MM.1S (cell line): ENCODE data around the gene CLOCK.

ENCODE experiments used
- DNase-seq: peaks from one replicate; pipeline ENCODE4 v3.0.0-alpha.2; 2015
- H2AFZ ChIP-seq: fragments of 300-600 bp; sonication (generic); 2 replicates; pipeline ENCODE4 v1.6.0; 2016; ENCODE audit warnings: antibody characterized with exemption, low read length
- H3F3A ChIP-seq: fragments of 300-600 bp; sonication (generic); 2 replicates; pipeline ENCODE4 v1.6.1; 2016; ENCODE audit warnings: mild to moderate bottlenecking, antibody characterized with exemption, low read length, moderate library complexity, mixed read lengths; ENCODE audit not compliant: insufficient read depth
- H3K27ac ChIP-seq: fragments of 300-600 bp; sonication (generic); 2 replicates; pipeline ENCODE4 v1.5.1; 2016; ENCODE audit warnings: mild to moderate bottlenecking, low read length
- H3K27me3 ChIP-seq: fragments of 300-600 bp; sonication (generic); replicated peaks from 2 replicates; pipeline ENCODE4 v1.6.0; 2016; ENCODE audit warnings: low read length; ENCODE audit not compliant: insufficient read depth
- H3K36me3 ChIP-seq: fragments of 300-600 bp; sonication (generic); replicated peaks from 2 replicates; pipeline ENCODE4 v1.6.1; 2016; ENCODE audit warnings: mild to moderate bottlenecking, low read length, mixed read lengths; ENCODE audit not compliant: insufficient read depth
- H3K4me1 ChIP-seq: fragments of 300-600 bp; sonication (generic); 2 replicates; pipeline ENCODE4 v1.6.1; 2016; ENCODE audit warnings: low read length, mixed read lengths
- H3K4me2 ChIP-seq: fragments of 300-600 bp; sonication (generic); 2 replicates; pipeline ENCODE4 v1.6.0; 2016; ENCODE audit warnings: low read depth, low read length
- H3K4me3 ChIP-seq: fragments of 300-600 bp; sonication (generic); 2 replicates; pipeline ENCODE4 v1.5.1; 2016; ENCODE audit warnings: low read length, mixed read lengths
- H3K79me2 ChIP-seq: fragments of 300-600 bp; sonication (generic); 2 replicates; pipeline ENCODE4 v1.6.1; 2016; ENCODE audit warnings: mixed run types, low read length, mixed read lengths
- H3K9ac ChIP-seq: fragments of 300-600 bp; sonication (generic); 2 replicates; pipeline ENCODE4 v1.6.1; 2016; ENCODE audit warnings: low read length, mixed read lengths
- H3K9me2 ChIP-seq: fragments of 300-600 bp; sonication (generic); replicated peaks from 2 replicates; pipeline ENCODE4 v1.6.1; 2016; ENCODE audit warnings: mild to moderate bottlenecking, low read length, mixed read lengths; ENCODE audit not compliant: insufficient read depth
- H3K9me3 ChIP-seq: fragments of 300-600 bp; sonication (generic); replicated peaks from 2 replicates; pipeline ENCODE4 v1.6.1; 2016; ENCODE audit warnings: mild to moderate bottlenecking, low read length, mixed read lengths; ENCODE audit not compliant: insufficient read depth
- H4K20me1 ChIP-seq: fragments of 300-600 bp; sonication (generic); 2 replicates; pipeline ENCODE4 v1.6.1; 2016; ENCODE audit warnings: mild to moderate bottlenecking, low read length, moderate library complexity, mixed read lengths; ENCODE audit not compliant: insufficient read depth
- CTCF ChIP-seq: fragments of 300-600 bp; sonication (generic); IDR thresholded peaks from 2 replicates; pipeline ENCODE4 v1.5.1; 2016; ENCODE audit warnings: antibody characterized with exemption, low read length, mixed read lengths
- EZH2 ChIP-seq: fragments of 300-600 bp; sonication (generic); optimal IDR thresholded peaks from 2 replicates; pipeline ENCODE3; 2017; ENCODE audit warnings: low read depth, mild to moderate bottlenecking, antibody characterized with exemption, low read length, mixed read lengths
- EZH2phosphoT487 ChIP-seq: fragments of 300-600 bp; sonication (generic); IDR thresholded peaks from 2 replicates; pipeline ENCODE4 v1.6.1; 2018; ENCODE audit warnings: antibody characterized with exemption, low read length

The CLOCK gene

DNA sequence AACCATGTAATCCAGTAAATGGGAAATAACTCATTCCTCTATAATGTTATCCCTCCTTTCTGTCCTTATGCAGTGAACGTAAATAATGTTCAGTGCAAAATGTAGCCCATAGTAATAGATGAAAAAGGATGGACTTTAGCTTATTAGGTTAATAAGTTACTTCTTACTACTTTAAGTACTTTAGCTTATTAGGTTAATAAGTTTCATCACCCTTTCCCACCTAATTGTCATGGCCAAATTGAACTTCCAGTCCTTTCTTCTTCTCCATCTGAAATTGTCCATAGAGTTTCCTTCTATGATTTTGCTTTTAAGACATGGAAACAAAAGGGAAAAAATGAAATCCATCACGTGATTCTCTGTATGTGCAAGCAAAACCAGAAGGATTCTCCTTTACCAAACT lies 166.1 kb downstream of the CLOCK start:
- no peak for TF ChIP-seq CTCF
- no peak for TF ChIP-seq EZH2phosphoT487
- TF ChIP-seq EZH2 = no peak
- H3K27ac ChIP-seq = no peak overlapping the region
- no peak overlapping the region for H2AFZ ChIP-seq
- H3K4me2 ChIP-seq = no peak overlapping the region
- H3K9ac ChIP-seq = no peak overlapping the region
- no peaks in the 10 kb centered on the region for H4K20me1 ChIP-seq
- H3K27me3 ChIP-seq = no peaks in the 10 kb centered on the region
- no peaks in the 10 kb centered on the region for H3K9me2 ChIP-seq
- no peaks in the 10 kb centered on the region for H3F3A ChIP-seq
- peaks cover 6% of the 10 kb centered on the region; the same call in 1 of the 2 replicates for H3K4me1 ChIP-seq
- H3K9me3 ChIP-seq = no peaks in the 10 kb centered on the region
- no peak for DNase-seq
- H3K79me2 ChIP-seq = no peaks in the 10 kb centered on the region
- H3K4me3 ChIP-seq = no peak overlapping the region
- no peaks in the 10 kb centered on the region for H3K36me3 ChIP-seq

DNA sequence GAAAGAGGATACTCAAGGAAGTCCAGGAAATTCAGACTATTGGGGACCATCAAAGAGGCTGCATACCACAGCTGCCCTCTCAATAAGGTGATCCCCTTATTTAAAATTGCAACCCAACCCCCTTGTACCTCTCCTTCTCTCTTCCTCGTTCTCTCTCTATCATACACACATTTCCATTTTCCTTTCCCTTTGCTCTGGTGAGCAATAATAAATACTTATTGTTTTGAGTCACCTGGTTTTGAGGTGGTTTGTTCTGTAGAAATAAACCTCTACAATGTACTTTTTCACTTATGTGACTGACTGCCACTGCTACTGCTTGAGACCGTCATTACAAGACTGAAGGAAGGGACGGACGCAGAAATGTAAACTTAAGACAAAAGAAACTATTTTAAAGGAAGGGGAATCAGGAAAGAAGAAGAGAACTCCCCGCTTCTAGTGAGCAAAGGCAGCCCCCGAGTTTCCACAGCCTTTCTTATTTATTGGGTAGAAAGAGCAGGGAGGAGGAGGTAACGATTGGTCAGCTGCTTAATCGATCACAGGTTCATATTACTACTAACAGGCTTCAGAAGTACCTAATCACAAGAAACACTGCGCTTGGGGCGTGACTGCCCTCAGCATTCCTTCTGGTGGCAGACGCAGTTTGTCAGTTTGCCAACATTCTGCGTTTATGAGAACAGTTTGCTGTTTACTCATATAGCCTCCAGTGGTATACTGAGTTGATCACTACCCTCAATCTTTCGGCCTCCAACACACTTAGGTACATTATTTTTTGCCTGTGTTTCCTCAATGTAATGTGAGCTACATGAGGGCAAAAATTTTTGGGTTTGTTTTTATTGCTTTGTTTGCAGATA lies 167.9 kb downstream of the CLOCK start:
- H3K9me2 ChIP-seq = no peaks in the 10 kb centered on the region
- H3K9ac ChIP-seq = no peak overlapping the region
- H3K4me3 ChIP-seq = no peak overlapping the region
- H3K4me2 ChIP-seq = no peak overlapping the region
- H3K79me2 ChIP-seq = no peaks in the 10 kb centered on the region
- TF ChIP-seq EZH2phosphoT487 (no peak), CTCF (no peak), EZH2 (no peak)
- no peaks in the 10 kb centered on the region for H3F3A ChIP-seq
- H2AFZ ChIP-seq = no peak overlapping the region
- no peak overlapping the region for H3K27ac ChIP-seq
- no peak for DNase-seq
- H3K36me3 ChIP-seq = no peaks in the 10 kb centered on the region
- no peaks in the 10 kb centered on the region for H3K9me3 ChIP-seq
- peaks cover 6% of the 10 kb centered on the region; the same call in 1 of the 2 replicates for H3K4me1 ChIP-seq
- no peaks in the 10 kb centered on the region for H4K20me1 ChIP-seq
- H3K27me3 ChIP-seq = no peaks in the 10 kb centered on the region
